Suppressor macrophage treated with lipopolysaccharide for 1 hour (primary cell): Measurements from ENCODE around the gene CACNA2D1.

Source experiments
- DNase-seq, 3 donors: peaks; one replicate each; pipeline ENCODE4 v3.0.0-alpha.2; 2020 to 2022

Gene CACNA2D1

GRCh38 chr7:81932936-81933335, 510.6 kb downstream of the CACNA2D1 start:
- DNase-seq, result no peak

- peak in 1 of 3 donors; percentile 10 for DNase-seq
These were observed 514.2 kb downstream of the CACNA2D1 start for GRCh38 chr7:81929386-81929785.

- no peak for DNase-seq
These were observed 517.4 kb downstream of the CACNA2D1 start for GRCh38 chr7:81926154-81926553.

GRCh38 chr7:81925530-81925929, 518.0 kb downstream of the CACNA2D1 start:
- no peak for DNase-seq

GRCh38 chr7:81924494-81924893, 519.1 kb downstream of the CACNA2D1 start:
- no peak for DNase-seq

GRCh38 chr7:81919494-81919893, 524.1 kb downstream of the CACNA2D1 start:
- DNase-seq, result no peak

GRCh38 chr7:81908220-81908619, 535.4 kb downstream of the CACNA2D1 start:
- DNase-seq, result no peak

GRCh38 chr7:81903115-81903514, 540.5 kb downstream of the CACNA2D1 start:
- DNase-seq, result no peak

- no peak for DNase-seq
These were observed 541.0 kb downstream of the CACNA2D1 start for GRCh38 chr7:81902536-81902935.
